ENCODE results near the gene JMJD8. TPM values are rescaled to one million over a fixed set of nuclear protein-coding genes. Genes with fewer than 3 reads are reported as not detected.

Gene JMJD8
- total and polyA plus RNA-seq, 2 experiments from 2014 or later = 48.5 to 82.5 TPM

- H3K27ac ChIP-seq (ENCODE audit: low read depth) = no peak overlapping the region
- peak overlapping the region; percentile 71 for H3K4me3 ChIP-seq
- no peaks in the 10 kb centered on the region for H3K27me3 ChIP-seq (ENCODE audit: insufficient read depth)
- no peaks in the 10 kb centered on the region for H3K9me2 ChIP-seq (ENCODE audit: insufficient read depth)
- Mint-ChIP-seq H3K4me3 (peak overlapping the region; percentile 84), H3K36me3 (ENCODE audit: low read depth) (peaks cover 28% of the 10 kb centered on the region), H3K9me3 (no peaks in the 10 kb centered on the region; the same call in 1 of the 3 replicates), H3K27ac (no peak overlapping the region; the same call in 1 of the 2 replicates), H3K4me1 (peaks cover 26% of the 10 kb centered on the region), H3K27me3 (ENCODE audit: insufficient read depth, low read depth, poor library complexity) (peaks cover 23% of the 10 kb centered on the region)
- peak; percentile 66 for DNase-seq (ENCODE audit: low spot score)
- peak in 1 of 2 experiments; percentile 30; a peak in 3 of 4 replicates for TF ChIP-seq CTCF (conservative IDR thresholded peaks at IDR 0.05; ENCODE audit: low read depth in 2 of 2)
- no peak for TF ChIP-seq ZNF331 (CRISPR knock-in tag; IDR thresholded peaks at IDR 0.05; ENCODE audit: low read depth)
- TF ChIP-seq POLR2AphosphoS5 (IDR thresholded peaks at IDR 0.05; ENCODE audit: low read depth) = peak; percentile 29; the same call in 1 of the 2 replicates
- peaks cover 26% of the 10 kb centered on the region for H3F3A ChIP-seq (replicated peaks; ENCODE audit: low read depth)
- H3K36me3 ChIP-seq (ENCODE audit: insufficient read depth) = no peaks in the 10 kb centered on the region; the same call in 1 of the 2 replicates
- H3K79me2 ChIP-seq (replicated peaks; ENCODE audit: insufficient read depth) = peaks cover 9% of the 10 kb centered on the region; the same call in 1 of the 2 replicates
- peaks cover 14% of the 10 kb centered on the region; the same call in 1 of the 2 replicates for H4K20me1 ChIP-seq (replicated peaks; ENCODE audit: insufficient read depth)
- H3K4me2 ChIP-seq = peak overlapping the region; percentile 86
- no peak for ATAC-seq
- no peak overlapping the region for H2AFZ ChIP-seq
- H3K4me1 ChIP-seq (ENCODE audit: insufficient read depth) = peaks cover 16% of the 10 kb centered on the region; the same call in 1 of the 2 replicates
Observed at GRCh38 chr16:680967-681745, 3.0 kb downstream of the JMJD8 start.

GRCh38 chr16:680625-680945, 3.5 kb downstream of the JMJD8 start:
- Histone ChIP-seq H3K4me2 (peak overlapping the region; percentile 86), H3K27ac (ENCODE audit: low read depth) (no peak overlapping the region), H3F3A (replicated peaks; ENCODE audit: low read depth) (peaks cover 27% of the 10 kb centered on the region), H3K9me2 (ENCODE audit: insufficient read depth) (no peaks in the 10 kb centered on the region), H2AFZ (no peak overlapping the region), H3K4me1 (ENCODE audit: insufficient read depth) (peaks cover 16% of the 10 kb centered on the region; the same call in 1 of the 2 replicates), H3K79me2 (replicated peaks; ENCODE audit: insufficient read depth) (peaks cover 9% of the 10 kb centered on the region; the same call in 1 of the 2 replicates), H3K36me3 (ENCODE audit: insufficient read depth) (no peaks in the 10 kb centered on the region; the same call in 1 of the 2 replicates), H3K27me3 (ENCODE audit: insufficient read depth) (no peaks in the 10 kb centered on the region), H3K4me3 (peak overlapping the region; percentile 71), H4K20me1 (replicated peaks; ENCODE audit: insufficient read depth) (peaks cover 14% of the 10 kb centered on the region; the same call in 1 of the 2 replicates)
- Mint-ChIP-seq H3K4me1 (peaks cover 26% of the 10 kb centered on the region), H3K27me3 (ENCODE audit: insufficient read depth, low read depth, poor library complexity) (peaks cover 23% of the 10 kb centered on the region), H3K9me3 (no peaks in the 10 kb centered on the region; the same call in 1 of the 3 replicates), H3K4me3 (peak overlapping the region; percentile 84), H3K27ac (no peak overlapping the region; the same call in 1 of the 2 replicates), H3K36me3 (ENCODE audit: low read depth) (peaks cover 24% of the 10 kb centered on the region)
- DNase-seq (ENCODE audit: low spot score) = no peak
- TF ChIP-seq NANOG (IDR thresholded peaks at IDR 0.05; ENCODE audit: borderline replicate concordance) (no peak), ZNF114 (CRISPR knock-in tag; IDR thresholded peaks at IDR 0.05) (no peak), JUNB (IDR thresholded peaks at IDR 0.05; ENCODE audit: unreplicated experiment) (no peak), STAT1 (IDR thresholded peaks at IDR 0.05; ENCODE audit: unreplicated experiment) (no peak), POLR2AphosphoS5 (IDR thresholded peaks at IDR 0.05; ENCODE audit: low read depth) (no peak)
- ATAC-seq = no peak
